Measurements from ENCODE around the gene PNMA6E.
"Not testable (repeated sequence)": the region's sequence is repeated elsewhere in the genome, so short reads cannot be mapped to it uniquely, and the experiment has no call there.

The PNMA6E gene

DNA sequence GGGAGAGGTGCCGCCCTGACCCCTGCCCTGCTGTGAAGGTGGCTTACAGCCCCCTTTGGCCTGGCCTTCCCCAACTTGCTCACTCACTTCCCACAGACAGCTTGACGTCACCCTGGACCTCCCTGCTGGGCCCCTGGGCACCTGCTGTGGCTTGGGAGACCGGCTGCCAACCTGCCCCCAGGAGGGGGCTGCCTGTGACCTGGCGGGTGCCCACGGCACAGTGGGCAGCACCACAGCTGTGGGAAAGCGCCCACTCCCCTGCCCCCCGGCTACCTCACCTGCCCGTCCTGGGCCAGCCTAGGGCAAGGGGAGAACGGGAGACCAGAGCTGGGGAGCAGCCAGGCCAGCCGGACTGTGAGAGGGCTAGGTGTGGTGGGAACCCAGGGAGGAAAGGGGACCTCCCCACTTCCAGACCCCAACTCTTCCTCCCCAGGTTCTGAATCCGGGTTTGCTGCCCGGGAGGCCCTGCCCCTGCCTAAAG is 7.8 kb upstream of the PNMA6E start:
- DNase-seq (ENCODE audit: low read depth, low spot score): no peak

DNA sequence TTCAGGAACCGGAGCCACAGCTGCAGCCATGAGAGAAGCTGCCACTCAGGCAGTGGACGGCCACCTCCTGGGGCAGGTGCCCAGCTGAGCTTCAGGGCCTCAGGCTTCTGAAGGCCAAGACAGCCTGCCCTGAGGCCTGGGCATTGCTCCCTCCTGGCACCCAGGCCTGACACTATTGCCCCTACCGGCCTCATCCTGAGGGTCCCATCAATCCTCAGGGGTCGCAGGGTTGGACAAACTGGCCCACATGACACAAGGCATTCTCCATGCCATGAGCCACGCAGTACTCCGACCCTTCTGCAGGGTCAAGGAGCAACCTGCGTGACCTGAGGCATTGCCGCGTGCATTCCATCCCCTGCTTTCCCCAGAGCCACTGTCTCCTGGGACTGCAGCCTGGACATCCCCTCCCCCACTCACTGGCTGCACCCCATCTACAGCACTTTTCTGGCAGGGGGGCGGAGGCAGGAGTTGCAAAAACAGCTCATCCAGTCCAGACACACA is 7.1 kb upstream of the PNMA6E start:
- no peak for DNase-seq (ENCODE audit: low read depth, low spot score)

DNA sequence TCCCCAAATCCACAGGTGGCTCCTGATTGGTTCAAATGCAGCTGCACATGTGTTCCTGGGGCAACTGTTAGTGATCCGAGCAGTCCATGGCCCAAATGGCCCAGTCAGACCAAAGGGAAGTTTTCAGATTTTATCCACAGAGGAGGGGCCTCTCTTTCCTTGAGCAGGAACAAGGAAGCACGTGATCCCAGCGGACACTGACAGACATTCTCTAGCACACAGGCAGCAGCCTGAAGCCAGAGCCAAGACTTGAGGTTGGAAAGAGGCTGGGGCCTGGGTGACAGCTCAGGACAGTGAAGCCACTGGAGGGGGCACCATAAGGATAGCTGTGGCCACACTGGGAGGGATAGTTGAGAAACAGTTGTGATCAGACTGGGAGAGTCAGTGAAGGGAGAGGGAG is 6.6 kb upstream of the PNMA6E start:
- no peak for DNase-seq (ENCODE audit: low read depth, low spot score)

DNA sequence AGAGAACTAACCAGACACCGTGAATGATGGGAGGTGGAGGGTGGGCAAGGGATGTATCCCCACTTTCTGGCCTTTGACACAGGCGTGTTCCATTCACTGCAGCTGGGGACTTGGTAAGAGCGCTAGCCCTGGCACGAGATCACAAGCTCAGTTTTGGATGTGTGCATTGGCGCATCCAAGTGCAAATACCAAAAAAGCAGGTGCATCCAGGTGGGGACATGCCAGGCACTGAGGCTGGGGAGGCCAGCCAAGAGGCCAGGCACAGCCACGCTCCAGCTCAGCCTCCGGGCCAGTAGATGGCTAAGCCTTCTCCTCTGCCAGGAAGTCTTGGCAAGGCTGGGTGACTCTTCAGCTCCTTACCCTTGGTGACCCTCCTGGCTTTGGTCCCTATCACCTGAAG is 5.8 kb upstream of the PNMA6E start:
- DNase-seq (ENCODE audit: low read depth, low spot score): no peak

DNA sequence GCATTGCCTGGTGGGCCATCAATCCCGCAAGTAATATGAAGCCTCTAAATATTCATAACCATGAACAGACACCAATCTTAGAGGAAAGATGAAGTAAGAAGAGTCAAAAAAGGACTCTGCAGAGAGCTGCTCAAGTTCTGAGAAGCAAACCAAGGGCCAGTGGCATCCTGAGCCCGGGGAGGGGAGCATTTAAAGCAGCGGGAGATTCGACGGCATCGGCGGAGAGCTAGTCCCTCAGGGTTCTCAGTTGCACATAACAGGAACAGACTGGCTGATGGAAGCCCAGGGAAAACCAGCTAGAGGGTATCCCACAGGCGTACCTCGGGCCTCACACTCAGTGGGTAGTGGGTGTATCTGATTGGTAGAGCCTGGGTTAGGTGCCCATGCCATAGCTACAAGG is 4.9 kb upstream of the PNMA6E start:
- DNase-seq (ENCODE audit: low read depth, low spot score): no peak

DNA sequence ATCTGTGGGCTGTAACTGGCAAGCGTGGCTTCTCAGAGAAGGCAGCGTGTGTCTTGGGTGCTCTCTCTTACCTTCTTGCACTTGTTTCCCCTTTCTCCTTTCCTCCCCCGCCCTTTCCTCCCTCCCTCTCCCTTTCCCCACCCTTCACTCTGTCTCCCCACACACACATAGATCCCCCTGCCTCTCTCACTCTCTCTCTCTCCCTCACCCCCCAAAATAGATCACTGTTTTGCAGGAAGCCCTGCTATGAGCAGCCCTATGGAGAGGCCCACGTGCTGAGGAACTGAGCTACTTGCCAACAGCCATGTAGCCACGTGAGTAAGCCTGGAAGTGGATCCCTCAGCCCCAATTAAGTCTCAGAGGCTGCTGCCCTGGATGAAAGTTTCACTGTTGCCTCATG is 4.3 kb upstream of the PNMA6E start:
- DNase-seq (ENCODE audit: low read depth, low spot score): no peak

DNA sequence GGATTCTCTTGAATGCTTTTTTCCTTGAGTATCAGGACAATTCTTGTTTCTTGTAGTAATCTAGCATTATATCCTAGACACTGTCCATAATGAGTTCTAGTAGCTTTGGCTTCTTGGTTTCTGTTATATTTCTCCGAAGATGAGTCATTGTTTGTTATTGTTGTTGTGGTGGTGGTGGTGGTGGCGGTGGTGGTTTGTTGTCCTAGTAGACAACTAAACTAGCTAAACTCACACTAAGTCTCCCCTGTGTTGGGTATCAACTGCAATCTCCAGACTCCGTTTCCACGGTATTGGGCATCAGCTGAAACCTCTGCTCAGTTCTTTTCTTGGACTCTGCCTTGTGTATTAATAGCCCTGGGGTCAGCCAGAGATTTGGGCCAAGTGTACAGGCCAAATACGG is 3.2 kb upstream of the PNMA6E start:
- not testable (repeated sequence) for DNase-seq (ENCODE audit: low read depth, low spot score)

DNA sequence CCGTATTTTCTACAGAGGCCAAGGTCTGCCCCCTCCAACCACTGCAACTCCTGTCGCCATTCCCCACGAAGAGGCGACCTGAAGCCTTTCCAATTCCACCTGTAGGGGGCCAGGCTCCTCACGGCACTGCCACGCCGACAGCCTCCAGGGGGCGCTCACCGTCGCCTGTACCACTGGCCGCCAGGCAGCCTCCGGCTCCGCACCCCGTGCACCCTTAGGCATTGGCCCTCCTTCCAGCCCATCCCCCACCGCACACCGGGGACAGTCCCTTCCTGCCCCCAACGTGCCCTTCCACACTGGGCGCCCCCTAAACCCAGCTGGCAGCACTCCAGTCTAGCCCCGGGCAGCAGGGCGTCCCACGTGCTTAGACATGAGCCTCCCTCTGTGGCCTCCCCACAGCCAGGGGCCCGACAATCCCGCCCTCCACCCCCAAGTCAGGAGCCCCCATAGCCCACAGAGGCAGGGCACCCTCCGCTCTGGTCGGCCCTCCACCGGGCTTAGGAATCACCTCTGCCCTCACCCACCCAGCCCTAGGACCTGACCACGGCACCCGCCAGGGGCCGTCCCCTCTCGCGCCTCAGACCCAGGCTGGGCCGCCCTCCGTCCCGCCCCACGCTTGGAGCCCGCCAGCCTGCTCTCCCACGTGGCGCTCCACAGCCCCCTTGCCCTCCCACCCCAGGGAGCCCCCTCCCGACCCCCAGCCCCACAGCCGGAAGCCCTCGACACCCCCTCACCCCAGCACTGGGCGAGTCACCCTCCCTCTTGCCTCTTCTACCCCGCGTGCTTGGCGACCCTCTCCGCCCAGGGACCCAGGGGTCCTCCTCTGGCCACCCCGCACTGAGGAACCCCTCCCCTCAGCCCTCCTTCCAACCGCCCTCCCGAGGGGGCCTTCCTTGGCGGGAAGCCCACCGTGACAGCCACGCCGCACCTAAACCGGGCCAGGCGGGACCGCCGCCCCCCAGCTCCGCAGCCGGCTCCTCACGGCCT is 711 bp downstream of the PNMA6E start:
- DNase-seq (ENCODE audit: low read depth, low spot score): no peak

DNA sequence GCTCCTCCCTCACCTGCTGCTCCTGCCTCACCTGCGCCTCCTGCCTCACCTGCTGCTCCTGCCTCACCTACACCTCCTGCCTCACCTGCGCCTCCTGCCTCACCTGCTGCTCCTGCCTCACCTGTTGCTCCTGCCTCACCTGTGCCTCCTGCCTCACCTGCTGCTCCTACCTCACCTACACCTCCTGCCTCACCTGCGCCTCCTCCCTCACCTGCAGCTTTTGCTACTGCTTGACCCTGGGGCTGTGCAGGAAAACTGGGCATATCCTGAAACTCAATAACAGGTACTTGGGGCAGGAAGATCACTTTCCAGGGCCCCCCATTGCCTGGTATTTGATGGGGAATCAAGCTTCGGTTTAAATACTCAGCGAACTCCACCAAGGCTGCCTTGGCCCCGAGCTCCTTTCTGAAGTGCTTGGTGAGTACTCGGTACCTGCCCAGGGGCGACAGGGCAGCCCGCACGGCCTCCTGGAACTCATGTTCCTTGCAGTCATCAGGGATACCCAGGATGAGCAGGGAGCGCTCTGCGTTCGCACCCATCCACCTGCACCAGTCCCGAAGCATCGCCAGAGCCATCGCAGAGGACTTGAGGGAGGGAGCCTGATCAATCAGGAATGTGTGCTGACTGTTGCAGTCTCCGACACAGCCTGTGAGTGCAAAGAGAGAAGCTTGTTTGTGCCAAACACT is 2.7 kb downstream of the PNMA6E start:
- no peak for DNase-seq (ENCODE audit: low read depth, low spot score)

DNA sequence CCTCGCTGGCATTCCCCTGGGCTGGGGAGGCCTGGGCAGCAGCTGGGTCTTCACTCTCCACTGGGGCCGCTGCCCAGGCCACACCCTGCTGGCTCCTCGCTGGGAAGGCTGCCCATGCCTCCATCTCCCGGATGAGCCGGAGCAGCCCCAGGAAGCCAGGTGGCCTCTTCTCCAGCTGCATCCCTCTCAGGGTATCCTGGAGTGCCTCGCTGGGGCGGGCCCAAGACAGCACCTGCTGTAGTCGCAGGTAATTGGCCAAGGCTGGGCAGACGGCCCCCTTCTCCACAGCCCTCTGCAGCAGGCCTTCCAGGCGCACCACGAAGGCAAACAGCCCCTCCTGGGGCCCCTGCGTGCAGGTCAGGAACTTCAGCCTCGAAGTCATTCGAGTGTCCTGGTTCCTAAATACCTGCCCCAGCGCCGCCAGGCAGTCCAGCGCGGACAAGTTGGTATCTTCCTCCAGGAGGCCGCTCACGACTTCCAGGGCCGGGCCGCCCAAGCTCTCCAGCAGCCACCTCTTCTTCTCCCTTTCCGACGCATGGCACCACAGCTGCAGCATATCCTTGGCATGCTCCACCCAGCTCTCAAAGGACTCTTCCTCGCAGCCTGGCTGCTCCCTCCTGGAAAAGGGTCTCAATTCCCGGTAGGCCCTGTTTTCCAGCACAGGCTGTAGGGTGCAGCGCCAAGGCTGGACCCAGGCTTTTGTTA is 3.7 kb downstream of the PNMA6E start:
- no peak for DNase-seq (ENCODE audit: low read depth, low spot score)

DNA sequence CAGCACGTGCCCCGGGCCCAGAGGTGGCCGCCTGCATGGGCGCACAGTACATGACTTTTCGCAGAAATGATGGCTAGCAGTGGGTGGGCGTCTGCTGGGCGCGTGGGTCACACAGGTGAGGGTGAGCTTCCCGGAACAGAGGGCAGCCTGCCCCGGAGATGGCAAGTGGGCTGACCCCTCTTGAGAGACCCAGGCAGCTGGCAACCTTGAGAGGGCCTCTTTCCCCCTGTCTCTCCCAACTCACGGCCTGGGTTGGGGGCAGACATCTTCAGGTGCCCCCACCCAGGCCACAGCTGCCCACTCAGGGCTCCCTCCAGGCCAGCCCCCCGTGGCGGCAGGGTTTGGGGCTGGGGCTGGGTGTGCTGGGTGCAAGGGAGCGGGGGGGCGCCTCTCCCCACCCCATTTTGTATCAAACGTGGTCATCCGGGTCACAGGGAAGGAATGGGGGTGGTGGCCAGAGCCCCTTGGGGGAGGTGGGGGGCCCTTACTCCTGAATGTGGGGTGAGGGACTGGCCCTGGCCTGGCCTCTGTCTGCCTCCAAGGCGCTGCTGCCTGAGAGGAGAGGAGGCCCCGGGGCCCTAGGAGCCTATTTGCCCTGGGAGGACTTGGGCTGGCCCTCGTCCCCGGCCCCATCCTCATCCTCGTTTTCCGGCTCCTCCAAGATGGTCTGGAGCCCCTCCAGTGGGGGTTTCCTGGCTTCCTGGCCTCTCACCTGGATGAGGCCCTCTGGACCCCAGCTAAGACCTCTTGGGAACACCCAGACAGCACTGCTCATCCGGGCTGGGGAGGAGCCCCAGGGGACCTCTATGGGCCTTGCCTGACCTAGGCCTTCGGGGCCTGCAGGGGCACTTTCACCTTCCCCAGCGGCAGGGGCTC is 4.6 kb downstream of the PNMA6E start:
- no peak for DNase-seq (ENCODE audit: low read depth, low spot score)

DNA sequence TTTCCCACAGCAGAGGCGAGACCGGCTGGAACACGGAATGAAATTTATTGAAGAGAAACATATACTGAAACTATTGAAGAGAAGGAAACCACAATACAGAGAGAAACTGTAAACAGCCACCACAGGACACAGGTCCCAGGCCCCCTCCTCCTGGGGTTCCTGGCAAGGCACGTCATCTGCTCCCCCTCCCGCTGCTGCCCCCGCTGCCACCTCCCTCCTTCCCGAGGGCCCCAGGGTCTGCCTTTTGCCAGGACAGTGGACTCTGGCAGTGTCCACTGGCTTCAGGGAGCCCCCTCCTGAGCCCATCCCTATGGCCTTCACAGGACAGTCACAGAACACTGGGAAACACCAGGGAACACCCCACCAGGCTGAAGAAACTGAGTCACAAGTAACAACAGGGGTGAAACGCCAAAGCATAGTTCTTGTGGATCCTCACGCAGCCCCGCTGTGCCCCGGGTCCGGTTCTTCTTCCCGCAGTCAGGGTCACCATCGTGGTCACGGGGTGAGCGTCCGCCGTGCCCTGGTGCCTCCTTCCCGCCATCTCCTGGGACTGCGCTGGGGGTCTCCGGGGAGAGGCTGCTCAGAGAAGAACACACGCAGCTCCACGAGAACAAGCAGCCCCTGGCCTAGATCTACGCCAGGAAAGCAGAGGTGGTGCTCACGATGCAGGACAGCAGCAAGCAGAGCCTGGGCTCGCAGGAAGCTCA is 5.4 kb downstream of the PNMA6E start:
- DNase-seq (ENCODE audit: low read depth, low spot score): no peak

DNA sequence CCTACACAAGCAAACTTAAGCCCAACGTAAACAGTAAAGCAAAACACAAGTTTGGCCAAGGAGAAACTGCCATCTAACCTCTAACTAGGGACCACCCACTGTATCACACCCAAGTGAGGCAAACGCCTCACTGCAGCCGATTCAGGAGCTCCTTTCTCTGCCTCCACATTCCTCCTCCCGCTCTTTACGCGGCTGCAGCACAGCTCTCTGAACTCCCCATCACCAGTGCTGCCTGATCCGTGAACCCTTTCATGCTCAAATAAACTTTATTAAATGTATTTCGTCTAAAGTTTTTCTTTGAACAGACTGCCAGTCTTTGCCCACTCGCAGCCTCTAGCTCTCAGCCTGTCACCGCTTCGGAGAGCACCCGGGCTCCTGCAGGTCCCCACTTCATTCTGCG is 6.5 kb downstream of the PNMA6E start:
- DNase-seq (ENCODE audit: low read depth, low spot score): no peak

DNA sequence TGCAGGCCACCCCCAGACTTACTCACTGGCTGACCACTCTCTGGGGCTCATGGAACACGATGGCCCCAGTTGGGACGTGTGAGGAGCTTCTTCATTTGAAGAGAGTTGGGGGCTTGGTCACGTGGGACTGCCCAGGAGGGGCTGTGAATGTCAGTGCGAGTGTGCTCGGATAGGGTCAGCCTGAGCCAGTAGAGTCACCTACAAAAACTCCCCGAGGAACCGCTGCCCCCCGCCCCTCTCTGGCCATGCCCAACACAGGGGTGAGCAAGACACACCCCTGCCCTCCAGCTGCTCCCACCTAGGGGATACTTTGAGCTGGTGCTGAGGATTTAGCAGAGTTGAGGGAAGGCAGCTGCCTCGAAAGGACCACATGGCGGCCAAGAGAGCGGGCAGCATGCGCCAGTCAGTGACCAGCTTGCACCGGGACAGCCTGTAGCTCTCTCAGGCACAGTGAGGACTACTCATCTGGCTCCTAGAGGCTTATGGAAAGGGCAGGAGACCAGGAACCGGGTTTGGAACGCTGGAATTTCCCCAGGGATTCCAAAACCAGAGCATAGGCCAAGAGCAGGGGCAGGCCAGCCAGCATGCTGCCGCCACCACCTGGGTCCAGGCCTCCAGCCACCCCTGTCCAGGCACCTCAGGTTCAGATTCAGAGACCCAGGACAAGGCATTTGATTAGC is 8.4 kb downstream of the PNMA6E start:
- DNase-seq (ENCODE audit: low read depth, low spot score): no peak

DNA sequence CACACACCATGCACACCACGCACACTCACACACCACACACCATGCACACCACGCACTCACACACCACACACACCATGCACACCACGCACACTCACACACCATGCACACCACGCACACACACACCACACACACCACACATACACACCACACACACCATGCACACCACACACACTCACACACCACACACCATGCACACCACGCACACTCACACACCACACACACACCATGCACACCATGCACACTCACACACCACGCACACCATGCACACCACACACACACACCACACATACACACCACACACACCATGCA is 11.7 kb downstream of the PNMA6E start:
- not testable (repeated sequence) for DNase-seq (ENCODE audit: low read depth, low spot score)

DNA sequence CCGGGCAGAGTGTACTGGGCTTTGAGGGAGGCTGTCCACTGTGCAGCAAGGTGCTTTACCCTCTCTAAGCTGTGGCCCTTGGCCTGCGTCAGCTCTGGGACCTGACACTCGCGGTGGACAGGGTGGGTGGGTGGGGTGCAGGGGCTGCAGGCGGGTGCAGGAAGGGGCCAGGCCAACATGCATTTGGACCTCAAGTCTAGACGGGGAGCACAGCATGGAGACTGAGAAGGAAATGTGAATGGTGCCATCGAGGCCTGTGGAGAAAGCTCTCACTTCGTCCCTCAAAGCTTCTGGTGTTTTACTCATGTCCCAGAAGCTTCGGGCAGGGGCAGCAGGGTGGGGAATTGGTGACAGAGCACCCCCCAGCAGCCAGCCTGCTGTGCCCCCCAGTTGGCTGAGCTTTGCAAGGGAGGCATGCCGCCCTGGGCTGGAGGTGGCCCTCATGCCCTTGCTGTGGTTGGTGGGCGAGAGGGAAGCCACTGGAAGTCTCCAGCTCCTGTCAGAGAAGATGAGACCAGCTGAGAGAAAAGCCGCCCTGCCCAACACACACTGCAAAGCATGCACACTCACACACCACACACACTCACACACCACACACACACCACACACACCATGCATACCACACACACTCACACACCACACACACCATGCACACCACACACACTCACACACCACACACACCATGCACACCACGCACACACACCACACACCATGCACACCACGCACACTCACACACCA is 12.3 kb downstream of the PNMA6E start:
- no peak for DNase-seq (ENCODE audit: low read depth, low spot score)

DNA sequence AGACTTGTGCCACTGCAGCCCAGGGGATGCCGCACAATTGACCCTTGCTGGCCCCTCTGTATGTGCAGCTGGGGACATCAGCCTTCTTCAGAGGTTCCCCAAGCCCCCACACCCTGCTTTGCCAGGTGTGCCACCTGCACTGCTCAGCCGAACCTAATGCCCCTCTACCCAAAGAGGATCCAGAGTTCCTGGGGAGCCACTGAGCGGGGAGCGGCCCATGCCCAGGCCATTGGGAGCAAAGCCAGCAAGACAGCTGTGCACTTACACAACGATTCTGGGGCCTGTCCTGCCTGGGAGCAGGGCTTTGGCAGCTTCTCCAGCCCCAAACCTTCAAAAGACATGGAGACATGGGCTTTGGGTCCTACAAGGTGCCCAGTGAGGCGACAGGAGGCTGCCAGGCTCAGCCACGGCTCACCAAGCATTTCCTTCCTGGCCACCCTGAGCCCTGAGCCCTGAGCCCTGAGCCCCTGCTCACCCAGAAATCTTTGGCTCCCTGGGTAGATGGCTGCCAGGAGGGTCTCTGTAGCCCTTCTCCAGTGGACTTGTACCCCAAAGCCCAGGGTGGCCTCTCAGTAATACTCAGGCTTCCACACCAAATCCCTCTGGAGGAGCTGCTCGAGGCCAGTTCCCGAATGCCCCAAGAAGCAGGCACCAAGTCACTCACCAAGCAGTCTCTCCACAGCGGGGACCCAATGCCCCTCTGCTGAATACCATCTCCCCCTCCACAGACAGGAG is 13.0 kb downstream of the PNMA6E start:
- DNase-seq (ENCODE audit: low read depth, low spot score): no peak

DNA sequence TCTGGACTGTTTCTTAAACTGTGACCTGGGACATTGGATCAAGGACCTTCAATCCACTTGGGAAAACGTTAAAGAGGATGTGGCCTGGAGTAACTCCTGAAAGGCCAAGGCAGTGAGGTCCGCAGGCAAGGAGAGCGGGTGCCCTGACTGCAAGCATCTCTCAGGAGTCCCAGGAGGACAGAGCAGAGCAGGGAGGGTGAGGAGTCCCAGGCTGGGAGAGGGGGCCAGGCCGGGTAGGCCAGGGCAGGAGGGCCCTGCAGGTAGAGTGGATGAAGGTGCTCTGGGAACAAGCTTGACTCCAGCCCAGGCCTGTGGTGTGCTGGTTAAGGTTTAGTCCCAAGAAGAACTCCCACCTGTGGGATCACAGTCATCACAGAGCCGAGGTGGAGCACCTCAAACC is 13.8 kb downstream of the PNMA6E start:
- DNase-seq (ENCODE audit: low read depth, low spot score): no peak

DNA sequence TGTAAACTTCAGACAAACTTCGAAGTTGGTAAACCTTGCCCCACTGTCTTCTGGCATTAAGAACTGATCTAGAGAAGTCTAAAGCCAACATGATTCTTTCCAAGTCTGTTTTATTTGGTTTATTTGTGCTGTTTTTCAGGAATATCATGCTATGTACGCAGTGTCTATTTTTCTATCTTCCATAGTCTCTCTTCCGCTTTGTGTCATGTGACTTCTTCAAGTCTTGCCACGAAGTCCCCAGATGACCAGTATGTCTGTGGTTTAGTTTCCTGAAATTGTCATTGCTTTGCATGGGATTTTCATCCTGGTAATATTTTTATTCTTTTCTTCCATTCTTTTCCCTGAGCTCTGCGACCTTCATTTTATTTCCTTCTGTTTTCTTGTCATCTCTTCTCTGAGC is 15.1 kb downstream of the PNMA6E start:
- DNase-seq (ENCODE audit: low read depth, low spot score): no peak
